CD4-positive, alpha-beta T cell treated with Interleukin-17A for 1 hour (primary cell): ENCODE results near the gene PANK1.

Experiments used
- DNase-seq: peaks from one replicate; pipeline ENCODE4 v3.0.0-alpha.2; 2020

The PANK1 gene

DNA sequence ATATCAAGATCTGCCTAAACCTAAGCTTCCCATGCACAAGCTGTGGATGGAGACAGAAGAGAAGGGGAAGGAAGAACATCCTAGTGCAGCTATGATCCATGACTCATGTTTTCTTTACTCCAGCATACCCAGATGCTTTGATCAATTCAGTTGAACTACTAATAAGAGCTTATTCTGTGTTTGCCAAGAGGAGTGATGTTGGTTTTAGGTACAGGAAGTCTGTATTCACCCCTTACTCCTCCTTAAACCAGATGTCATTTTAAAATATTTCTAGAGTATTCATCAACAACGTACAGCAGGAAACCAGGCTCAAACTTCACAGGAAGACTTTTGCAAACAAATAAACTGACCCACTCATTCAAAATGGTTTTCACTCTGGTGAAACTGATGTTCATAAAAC lies 29.2 kb downstream of the PANK1 start:
- DNase-seq: no peak

GRCh38 chr10:89615112-89615511 lies 29.9 kb downstream of the PANK1 start:
- DNase-seq: peak; percentile 42

- DNase-seq: no peak
Measured at GRCh38 chr10:89613582-89613981, 31.5 kb downstream of the PANK1 start.

GRCh38 chr10:89611282-89611681 lies 33.8 kb downstream of the PANK1 start:
- no peak for DNase-seq

GRCh38 chr10:89609833-89610346 lies 35.2 kb downstream of the PANK1 start:
- DNase-seq: no peak

DNA sequence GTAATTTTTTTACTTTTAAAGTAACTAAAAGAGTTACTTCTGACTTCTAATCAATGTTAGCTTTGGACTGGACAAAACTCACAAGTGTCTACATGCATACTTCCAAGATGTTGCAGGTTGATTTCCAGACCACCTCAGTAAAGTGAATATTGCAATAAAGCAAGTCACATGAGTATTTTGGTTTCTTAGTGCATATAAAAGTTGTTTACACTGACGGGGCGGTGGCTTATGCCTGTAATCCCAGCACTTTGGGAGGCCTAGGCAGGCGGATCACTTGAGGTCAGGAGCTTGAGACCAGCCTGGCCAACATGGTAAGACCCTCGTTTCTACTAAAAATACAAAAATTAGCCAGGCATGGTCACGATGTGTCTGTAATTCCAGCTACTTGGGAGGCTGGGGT lies 40.8 kb downstream of the PANK1 start:
- no peak for DNase-seq

DNA sequence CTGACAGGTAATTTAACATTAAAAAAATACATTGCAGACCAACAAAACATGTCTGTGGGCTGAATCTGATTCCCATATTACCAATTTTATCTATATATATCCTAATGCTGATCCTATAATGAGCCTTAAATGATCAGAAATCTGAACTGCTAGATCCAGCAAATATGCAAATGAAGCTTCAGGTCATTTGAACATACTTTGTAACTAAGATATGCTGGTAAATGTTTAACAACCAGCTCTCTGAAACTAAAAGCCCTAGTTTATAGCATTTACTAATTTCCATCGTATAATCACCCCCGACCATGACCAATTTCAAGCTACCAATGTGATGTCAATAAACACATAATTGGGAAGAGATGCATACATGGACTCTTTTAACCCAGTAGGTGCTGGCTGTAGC lies 42.1 kb downstream of the PANK1 start:
- DNase-seq: no peak

DNA sequence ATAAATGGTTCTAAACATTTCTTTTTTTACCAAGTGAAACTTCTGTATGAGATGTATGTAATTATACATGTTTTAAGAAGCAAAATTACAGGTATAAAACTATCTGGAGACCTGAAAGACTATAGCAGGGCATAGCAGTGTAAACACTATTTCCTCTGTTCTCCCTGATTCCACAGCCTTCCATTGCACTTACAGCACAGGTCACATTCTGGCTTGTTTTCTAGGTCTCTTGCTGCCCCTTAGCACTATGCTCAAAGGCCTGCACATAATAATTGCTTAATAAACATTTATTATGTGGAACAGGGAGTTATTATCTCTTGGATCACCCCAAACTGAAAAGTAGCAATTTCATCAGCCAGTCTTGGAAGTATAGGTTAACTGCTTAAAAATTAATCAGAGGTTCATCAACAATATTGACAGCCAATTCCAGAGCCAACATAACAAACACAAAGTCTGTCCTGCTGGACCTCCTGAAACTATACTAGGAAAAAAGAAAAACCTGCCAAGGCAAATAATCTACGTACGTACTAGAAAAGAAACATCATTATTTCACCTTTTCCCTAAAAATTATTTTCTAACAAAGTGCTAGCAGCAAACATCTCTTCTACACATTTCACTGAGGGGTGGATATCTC lies 43.2 kb downstream of the PANK1 start:
- DNase-seq: no peak

DNA sequence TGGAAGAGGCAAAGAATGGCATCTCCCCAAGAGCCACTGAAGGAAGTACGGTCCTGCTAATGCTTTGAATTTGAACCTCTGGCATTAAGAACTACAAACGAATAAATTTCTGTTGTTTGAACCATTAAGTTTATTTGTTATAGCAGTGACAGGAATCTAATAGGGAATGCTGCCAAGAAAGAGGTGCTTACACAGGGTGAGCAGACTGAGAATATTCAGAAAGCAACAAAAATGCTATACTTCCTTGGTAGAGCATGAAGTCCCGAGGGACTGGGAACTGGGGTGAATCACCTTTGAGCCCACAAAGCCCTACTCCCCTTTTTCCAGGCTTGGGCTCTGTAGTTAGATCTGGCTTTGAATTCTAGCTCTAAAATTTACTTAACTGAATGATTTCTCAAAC lies 45.0 kb downstream of the PANK1 start:
- DNase-seq: no peak

- no peak for DNase-seq
Measured at GRCh38 chr10:89593043-89593442, 52.0 kb downstream of the PANK1 start.

GRCh38 chr10:89592539-89592938 lies 52.5 kb downstream of the PANK1 start:
- DNase-seq: no peak

- DNase-seq: no peak
Measured at GRCh38 chr10:89591796-89592271, 53.2 kb downstream of the PANK1 start.

DNA sequence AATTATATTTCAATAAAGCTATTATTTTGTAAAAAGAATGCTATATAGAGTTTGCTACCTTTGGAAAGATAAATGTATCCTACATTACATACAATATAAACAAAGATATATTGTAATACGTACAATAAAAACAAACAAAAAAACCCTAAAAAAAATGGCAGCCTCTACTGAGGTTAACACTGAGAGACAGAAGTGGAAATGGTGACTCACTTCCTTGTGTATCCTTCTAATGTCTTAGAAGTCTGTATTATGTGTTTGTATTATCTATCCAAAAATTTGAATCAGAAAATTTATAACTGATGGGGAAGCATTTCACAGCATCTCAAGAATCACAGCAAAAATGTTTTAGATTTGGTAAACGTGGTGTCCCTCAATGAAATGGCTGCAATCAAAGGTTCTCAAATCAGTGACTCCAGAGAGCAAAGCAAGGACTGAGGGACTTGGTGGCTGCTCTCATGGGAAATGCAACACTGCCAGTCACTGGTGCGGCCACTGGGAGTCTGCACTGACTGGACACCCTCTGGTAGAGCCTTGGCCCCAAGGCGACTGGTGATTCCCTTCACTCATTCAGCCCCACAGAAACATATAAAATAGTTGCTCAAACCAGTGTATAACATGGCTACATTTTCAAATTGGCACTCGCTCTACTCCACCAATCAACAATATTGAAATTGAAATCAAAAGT lies 53.8 kb downstream of the PANK1 start:
- DNase-seq: no peak

GRCh38 chr10:89590326-89590725 lies 54.7 kb downstream of the PANK1 start:
- no peak for DNase-seq

DNA sequence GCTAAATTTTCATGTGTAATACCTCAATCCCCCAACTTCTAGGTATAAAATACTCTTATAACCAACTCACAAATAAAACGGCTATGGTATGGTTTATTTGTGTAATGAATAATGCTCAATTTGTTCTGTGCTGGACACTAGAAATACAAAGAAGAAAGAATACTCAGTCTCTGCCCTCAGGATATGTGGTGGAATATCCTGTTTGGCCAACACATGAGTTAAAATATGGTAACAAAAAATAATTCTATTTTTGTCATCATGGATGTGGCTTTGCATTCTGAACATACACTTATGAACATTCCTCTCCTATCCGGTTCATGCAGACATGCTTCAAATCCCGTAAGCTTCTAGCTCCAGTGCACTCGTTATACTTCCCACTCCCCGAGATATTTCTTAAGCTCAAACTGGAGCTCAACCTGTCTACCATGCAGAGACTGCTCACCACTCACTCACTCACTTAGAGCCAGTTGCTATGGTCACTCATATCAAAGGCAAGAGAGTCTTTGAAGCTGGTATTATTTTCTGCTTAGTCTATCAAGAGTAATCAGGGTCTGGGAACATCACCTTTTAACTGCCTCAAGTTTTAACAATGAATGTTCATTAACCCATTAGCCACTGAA lies 55.8 kb downstream of the PANK1 start:
- no peak for DNase-seq

DNA sequence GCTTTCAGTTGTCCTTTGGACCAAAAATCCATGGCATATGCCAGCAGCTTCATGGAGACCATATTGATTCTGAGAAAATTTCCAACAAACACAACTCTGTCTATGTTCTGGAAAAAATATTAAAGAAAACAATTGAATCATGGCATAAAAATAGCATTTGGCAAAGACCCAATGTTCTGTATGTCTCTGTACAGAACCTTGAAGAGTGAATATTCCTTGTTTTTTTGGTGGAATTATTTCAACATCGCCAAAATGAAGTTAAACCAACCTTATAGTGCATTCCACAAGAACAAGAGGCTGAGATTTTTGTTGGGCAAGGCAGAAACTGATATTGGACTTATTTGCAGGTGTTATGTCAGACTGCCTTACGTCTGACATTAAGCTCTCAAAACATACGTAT lies 56.4 kb downstream of the PANK1 start:
- no peak for DNase-seq

DNA sequence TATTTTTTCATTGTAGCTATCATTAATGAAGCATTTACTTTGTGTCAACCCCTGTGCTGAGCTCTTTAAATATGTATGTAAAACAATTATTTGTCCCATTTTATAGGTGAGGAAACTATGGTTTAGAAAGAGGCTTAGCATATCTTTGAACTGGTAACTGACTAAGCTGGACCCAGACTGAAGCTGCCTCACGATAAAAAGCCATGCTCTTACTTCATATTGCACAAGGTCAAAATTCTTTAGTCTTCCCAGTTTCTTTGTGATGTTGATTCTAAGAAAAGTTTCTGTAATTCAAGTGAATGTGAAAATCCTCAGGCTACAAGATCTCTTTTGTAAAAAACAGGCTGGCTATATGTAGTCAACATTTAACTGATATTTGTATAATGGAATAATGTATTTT lies 63.0 kb downstream of the PANK1 start:
- DNase-seq: no peak

DNA sequence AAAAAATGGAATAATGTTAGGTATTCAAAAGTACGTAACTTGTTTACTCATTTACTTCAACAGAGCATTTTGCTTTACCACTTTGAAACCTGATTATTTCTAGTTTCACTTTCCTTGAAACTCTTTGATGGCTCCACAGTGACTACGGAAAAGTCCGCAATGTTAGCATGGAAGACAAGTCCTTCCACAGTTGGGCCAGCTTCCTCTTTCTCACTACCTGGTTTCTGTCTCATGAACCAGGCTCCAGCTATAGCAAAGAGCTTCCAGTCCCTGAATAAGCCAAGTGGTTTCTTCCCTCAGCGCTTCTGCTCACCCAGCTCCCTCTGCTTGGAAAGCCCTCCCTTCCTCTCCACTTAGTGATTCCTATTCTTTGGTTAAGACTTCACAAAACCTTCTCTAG lies 64.8 kb downstream of the PANK1 start:
- DNase-seq: no peak

- DNase-seq: no peak
Measured at GRCh38 chr10:89576696-89577095, 68.3 kb downstream of the PANK1 start.

DNA sequence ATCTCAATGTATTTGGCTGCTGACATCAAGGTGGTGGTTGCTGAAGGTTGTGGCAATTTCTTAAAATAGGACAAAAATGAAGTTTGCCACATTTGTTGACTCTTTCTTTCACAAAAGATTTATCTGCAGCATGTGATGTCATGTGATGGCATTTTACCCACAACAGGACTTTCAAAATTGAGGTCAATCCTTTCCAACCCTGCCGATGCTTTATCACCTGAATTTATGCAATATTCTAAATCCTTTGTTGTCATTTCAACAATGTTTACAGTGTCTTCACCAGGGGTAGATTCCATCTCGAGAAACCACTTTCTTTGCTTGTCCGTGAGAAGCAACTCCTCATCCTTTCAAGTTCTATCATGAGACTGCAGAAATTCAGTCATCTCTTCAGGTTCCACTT lies 69.0 kb downstream of the PANK1 start:
- no peak for DNase-seq

DNA sequence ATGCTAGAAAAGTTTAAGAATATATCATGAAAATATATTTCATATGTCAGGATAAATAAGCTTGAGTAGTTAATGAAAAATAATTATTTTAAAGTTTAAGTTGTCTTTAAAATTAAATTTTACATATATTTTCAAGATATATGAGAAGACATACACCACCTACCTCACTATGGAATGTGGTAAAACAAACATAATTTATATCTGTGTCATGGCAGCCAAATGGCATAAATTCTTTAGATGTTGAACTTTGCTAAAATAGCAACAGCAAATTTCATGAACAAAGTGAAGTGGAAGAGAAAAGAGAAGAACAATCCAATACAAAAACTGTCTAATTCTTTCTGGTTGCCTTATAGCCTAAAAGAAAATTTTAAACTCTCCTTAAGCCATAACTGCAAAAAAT lies 70.0 kb downstream of the PANK1 start:
- DNase-seq: no peak

GRCh38 chr10:89574368-89574767 lies 70.7 kb downstream of the PANK1 start:
- DNase-seq: no peak

GRCh38 chr10:89567576-89568245 lies 77.3 kb downstream of the PANK1 start:
- no peak for DNase-seq

GRCh38 chr10:89566992-89567391 lies 78.0 kb downstream of the PANK1 start:
- no peak for DNase-seq
